Right atrium auricular region (tissue), 2 donors: ENCODE data around the gene FAM83D. TPM values are rescaled to one million over a fixed set of nuclear protein-coding genes. Genes with fewer than 3 reads are reported as not detected.

Source experiments
- DNase-seq: peaks from one replicate; pipeline ENCODE4 v3.0.0-alpha.2; 2019; ENCODE audit warnings: low spot score
- H3K27ac ChIP-seq, 2 donors: fragments of 200-600 bp; sonication (generic); 1 replicate in 1 of 2; 2 replicates in 1 of 2; pipeline ENCODE4 v1.5.1; 2016 to 2019
- H3K27me3 ChIP-seq, 2 donors: fragments of 200-600 bp; sonication (generic); one replicate each; pipeline versions ENCODE4 v1.5.1 to v1.6.0; 2017 to 2019
- H3K36me3 ChIP-seq: fragments of 200-600 bp; sonication (generic); one replicate; pipeline ENCODE4 v1.5.1; 2016
- H3K4me1 ChIP-seq, 2 donors: fragments of 200-600 bp; sonication (generic); one replicate each; pipeline versions ENCODE4 v1.5.1 to v1.6.0; 2017 to 2019
- H3K4me3 ChIP-seq, 2 donors: fragments of 200-600 bp; sonication (generic); 1 replicate in 1 of 2; 2 replicates in 1 of 2; pipeline ENCODE4 v1.5.1; 2017 to 2019; ENCODE audit warnings: mild to moderate bottlenecking in 1 of 2, moderate library complexity in 1 of 2
- H3K9me3 ChIP-seq, 2 donors: fragments of 200-600 bp; sonication (generic); one replicate each; pipeline ENCODE4 v1.5.1; 2019
- total RNA-seq, 2 donors: library from RNA; depleted of rRNA; stranded (reverse); fragments of >200 nt; gene quantifications; one replicate each; pipeline ENCODE4 v1.1.0, GENCODE V29; 2016
- TF ChIP-seq, protein P1 (sequence below), 2 donors: fragments of 200-600 bp; sonication (generic); IDR thresholded peaks; one replicate each; pipeline ENCODE4 v1.5.1; 2019; ENCODE audit warnings: antibody characterized with exemption in 2 of 2

FAM83D gene
- total RNA-seq, 2 donors from 2014 or later, result 1.1 to 2.2 TPM

DNA sequence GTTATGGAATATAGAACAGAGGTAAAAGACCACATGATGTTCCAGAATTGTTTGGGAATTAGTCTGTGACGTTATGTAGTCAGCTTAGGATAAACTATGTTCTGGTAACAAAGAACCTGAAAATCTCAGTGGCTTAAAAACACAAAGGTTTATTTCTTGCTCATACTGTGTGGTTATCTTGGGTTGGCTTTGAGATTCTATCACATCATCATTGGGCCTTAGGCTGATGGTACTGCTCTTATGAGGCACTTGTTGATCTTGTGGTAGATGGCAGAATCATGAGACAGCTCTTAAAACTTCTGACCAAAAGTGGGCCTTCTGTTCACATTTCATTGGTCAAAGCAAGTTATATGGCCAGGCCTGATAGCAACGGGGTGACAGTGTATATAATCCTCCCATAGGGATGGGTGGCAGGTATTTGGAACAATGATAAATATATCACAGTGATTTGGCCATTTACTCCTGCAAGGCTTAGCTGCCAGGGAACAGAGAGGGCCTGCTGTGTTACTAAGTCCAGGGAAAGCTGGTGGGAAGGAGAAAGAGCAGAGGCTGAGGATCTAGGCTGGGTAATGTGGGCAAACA lies 49.4 kb downstream of the FAM83D start:
- Histone ChIP-seq H3K27me3 (no peaks in the 10 kb centered on the region), H3K27ac (peak overlapping the region in 1 of 2 donors; percentile 40), H3K4me1 (peaks cover 0 to 34% of the 10 kb centered on the region in 2 donors), H3K4me3 (no peak overlapping the region), H3K9me3 (no peaks in the 10 kb centered on the region), H3K36me3 (no peaks in the 10 kb centered on the region)
- DNase-seq, result no peak
- TF ChIP-seq, protein P1, sequence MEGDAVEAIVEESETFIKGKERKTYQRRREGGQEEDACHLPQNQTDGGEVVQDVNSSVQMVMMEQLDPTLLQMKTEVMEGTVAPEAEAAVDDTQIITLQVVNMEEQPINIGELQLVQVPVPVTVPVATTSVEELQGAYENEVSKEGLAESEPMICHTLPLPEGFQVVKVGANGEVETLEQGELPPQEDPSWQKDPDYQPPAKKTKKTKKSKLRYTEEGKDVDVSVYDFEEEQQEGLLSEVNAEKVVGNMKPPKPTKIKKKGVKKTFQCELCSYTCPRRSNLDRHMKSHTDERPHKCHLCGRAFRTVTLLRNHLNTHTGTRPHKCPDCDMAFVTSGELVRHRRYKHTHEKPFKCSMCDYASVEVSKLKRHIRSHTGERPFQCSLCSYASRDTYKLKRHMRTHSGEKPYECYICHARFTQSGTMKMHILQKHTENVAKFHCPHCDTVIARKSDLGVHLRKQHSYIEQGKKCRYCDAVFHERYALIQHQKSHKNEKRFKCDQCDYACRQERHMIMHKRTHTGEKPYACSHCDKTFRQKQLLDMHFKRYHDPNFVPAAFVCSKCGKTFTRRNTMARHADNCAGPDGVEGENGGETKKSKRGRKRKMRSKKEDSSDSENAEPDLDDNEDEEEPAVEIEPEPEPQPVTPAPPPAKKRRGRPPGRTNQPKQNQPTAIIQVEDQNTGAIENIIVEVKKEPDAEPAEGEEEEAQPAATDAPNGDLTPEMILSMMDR (IDR thresholded peaks at IDR 0.05), result no peak

DNA sequence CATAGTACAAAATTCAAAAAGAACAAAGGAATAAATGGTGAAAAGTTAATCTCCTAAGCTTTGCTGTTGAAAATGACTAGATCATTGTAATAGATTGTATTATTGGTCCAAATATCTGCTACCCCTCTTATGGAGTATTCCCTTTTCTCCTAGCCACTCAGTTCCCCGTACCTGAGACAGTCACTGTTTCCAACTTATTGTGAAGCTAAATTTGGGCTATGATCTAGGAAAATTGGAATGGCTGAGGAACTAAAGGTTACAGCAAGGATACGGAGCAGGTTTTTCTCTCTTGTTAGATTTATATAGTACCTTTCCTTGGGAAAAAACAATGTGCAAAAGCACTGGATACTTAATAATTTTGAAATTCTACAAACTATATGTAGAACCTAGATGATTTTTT lies 53.2 kb downstream of the FAM83D start:
- Histone ChIP-seq H3K27me3 (no peaks in the 10 kb centered on the region), H3K27ac (peak overlapping the region in 1 of 2 donors; percentile 58), H3K4me1 (peaks cover 0 to 22% of the 10 kb centered on the region in 2 donors), H3K36me3 (peaks cover 9% of the 10 kb centered on the region), H3K9me3 (no peaks in the 10 kb centered on the region), H3K4me3 (no peak overlapping the region)
- DNase-seq, result no peak
- TF ChIP-seq, protein P1 (IDR thresholded peaks at IDR 0.05), result no peak

DNA sequence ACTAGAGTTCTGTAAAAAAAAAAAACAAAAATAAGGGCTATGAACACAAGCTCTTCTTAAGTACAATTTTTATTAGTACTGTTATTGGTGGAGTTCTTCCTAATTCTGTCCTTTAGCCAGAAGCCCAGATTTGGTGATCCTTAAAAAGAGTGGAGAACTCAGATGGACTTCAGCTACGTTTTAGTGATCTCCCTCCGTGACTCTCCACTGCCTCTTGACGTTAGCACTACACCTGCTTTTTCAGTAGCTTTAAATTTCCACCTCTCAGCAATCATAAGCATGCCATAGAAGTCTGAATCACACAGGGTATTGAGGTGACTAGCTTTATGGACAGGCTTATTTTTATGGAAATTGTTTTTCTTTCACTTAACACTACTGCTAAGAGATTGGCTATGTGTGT lies 53.6 kb downstream of the FAM83D start:
- no peaks in the 10 kb centered on the region for H3K27me3 ChIP-seq
- TF ChIP-seq, protein P1 (IDR thresholded peaks at IDR 0.05), result no peak
- no peak overlapping the region for H3K4me3 ChIP-seq
- no peaks in the 10 kb centered on the region for H3K9me3 ChIP-seq
- peak overlapping the region in 1 of 2 donors; percentile 58 for H3K27ac ChIP-seq
- DNase-seq, result no peak
- peaks cover 0 to 26% of the 10 kb centered on the region in 2 donors for H3K4me1 ChIP-seq
- H3K36me3 ChIP-seq, result peaks cover 9% of the 10 kb centered on the region

DNA sequence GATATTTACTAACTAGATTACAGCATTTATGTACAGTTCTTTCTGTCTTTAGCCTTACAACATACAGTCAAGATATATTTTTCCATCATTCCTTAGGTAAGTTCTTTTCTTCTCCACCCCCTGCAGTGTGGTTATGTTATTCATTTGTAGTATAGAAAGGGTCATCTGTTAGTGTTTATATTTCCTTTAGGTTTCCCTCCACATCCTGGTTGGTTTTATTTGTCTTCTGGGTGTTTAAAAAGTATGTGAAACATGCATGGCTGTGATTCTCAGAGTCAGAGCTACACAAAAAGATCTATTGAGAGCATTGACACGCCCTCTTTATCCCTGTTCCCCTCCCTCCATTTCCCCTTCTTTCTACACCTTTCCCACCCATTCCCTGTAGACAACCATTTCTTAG lies 56.1 kb downstream of the FAM83D start:
- Histone ChIP-seq H3K4me3 (no peak overlapping the region), H3K9me3 (no peaks in the 10 kb centered on the region), H3K4me1 (peaks cover 2 to 50% of the 10 kb centered on the region in 2 donors), H3K27me3 (no peaks in the 10 kb centered on the region), H3K36me3 (peaks cover 9% of the 10 kb centered on the region), H3K27ac (no peak overlapping the region)
- TF ChIP-seq, protein P1 (IDR thresholded peaks at IDR 0.05), result no peak
- no peak for DNase-seq

DNA sequence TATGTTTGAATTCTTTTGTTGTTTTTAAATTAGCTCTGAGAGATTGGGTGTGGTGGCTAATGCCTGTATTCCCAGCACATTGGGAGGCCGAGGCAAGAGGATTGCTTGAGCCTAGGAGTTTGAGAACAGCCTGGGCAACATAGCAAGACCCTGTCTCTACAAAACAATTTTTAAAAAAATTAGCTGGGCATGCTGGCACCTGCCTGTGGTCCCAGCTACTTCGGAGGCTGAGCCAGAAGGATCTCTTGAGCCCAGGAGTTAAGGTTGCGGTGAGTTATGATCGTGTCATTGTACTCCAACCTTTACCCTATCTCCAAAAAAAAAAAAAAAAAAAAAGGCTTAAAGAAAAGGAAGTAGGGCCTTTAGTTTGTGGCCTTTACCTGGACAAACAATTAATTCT lies 58.8 kb downstream of the FAM83D start:
- Histone ChIP-seq H3K4me1 (peaks cover 2 to 29% of the 10 kb centered on the region in 2 donors), H3K36me3 (peaks cover 11% of the 10 kb centered on the region), H3K27ac (peak overlapping the region; percentile 35 to 77), H3K4me3 (no peak overlapping the region), H3K9me3 (no peaks in the 10 kb centered on the region), H3K27me3 (no peaks in the 10 kb centered on the region)
- TF ChIP-seq, protein P1 (IDR thresholded peaks at IDR 0.05), result no peak
- no peak for DNase-seq
